ENCODE results near the gene ITGA3.

ITGA3 gene

GRCh38 chr17:50112694-50113093, 56.8 kb downstream of the ITGA3 start:
- no peak for DNase-seq

GRCh38 chr17:50113624-50114320, 57.9 kb downstream of the ITGA3 start:
- no peak for DNase-seq

GRCh38 chr17:50114401-50114800, 58.5 kb downstream of the ITGA3 start:
- no peak for DNase-seq

GRCh38 chr17:50114849-50115357, 59.0 kb downstream of the ITGA3 start:
- peak; percentile 17 for DNase-seq

GRCh38 chr17:50115756-50116155, 59.8 kb downstream of the ITGA3 start:
- no peak for DNase-seq

GRCh38 chr17:50117202-50118051, 61.5 kb downstream of the ITGA3 start:
- no peak for DNase-seq

GRCh38 chr17:50118076-50118827, 62.3 kb downstream of the ITGA3 start:
- no peak for DNase-seq

GRCh38 chr17:50118828-50119218, 62.9 kb downstream of the ITGA3 start:
- no peak for DNase-seq

GRCh38 chr17:50120475-50121253, 64.8 kb downstream of the ITGA3 start:
- no peak for DNase-seq

- no peak for DNase-seq
Observed at GRCh38 chr17:50122945-50123344, 67.0 kb downstream of the ITGA3 start.

GRCh38 chr17:50123649-50124349, 67.9 kb downstream of the ITGA3 start:
- DNase-seq, result no peak

- no peak for DNase-seq
Observed at GRCh38 chr17:50125420-50125997, 69.6 kb downstream of the ITGA3 start.

GRCh38 chr17:50127697-50128361, 71.9 kb downstream of the ITGA3 start:
- DNase-seq, result no peak

- no peak for DNase-seq
Observed at GRCh38 chr17:50128441-50129352, 72.8 kb downstream of the ITGA3 start.

GRCh38 chr17:50129353-50129727, 73.4 kb downstream of the ITGA3 start:
- no peak for DNase-seq

GRCh38 chr17:50129728-50130558, 74.0 kb downstream of the ITGA3 start, which contains the start of gene SAMD14:
Gene SAMD14 (minus strand): TSS chr17:50130160. CDS start chr17:50124959, 5,201 bp downstream.
- DNase-seq, result no peak

- peak; percentile 37 for DNase-seq
Observed at GRCh38 chr17:50130559-50131305, 74.8 kb downstream of the ITGA3 start.

All from NCI-H2029 treated with DMSO at 0.1 percent for 48 hours (cell line).